Tibial nerve (tissue), 4 donors: ENCODE data around the gene HIVEP2. TPM values are rescaled to one million over a fixed set of nuclear protein-coding genes. Genes with fewer than 3 reads are reported as not detected.

Experiments used
- DNase-seq, 2 donors: peaks; one replicate each; pipeline ENCODE4 v3.0.0-alpha.2; 2019; ENCODE audit warnings: low spot score in 2 of 2
- H3K27ac ChIP-seq, 4 donors: fragments of 200-600 bp; sonication (generic) in 3 of 4; one replicate each; pipeline ENCODE4 v1.5.1; 2017 to 2019; ENCODE audit warnings: mild to moderate bottlenecking in 1 of 4
- H3K27me3 ChIP-seq, 2 donors: fragments of 200-600 bp; sonication (generic) in 1 of 2; one replicate each; pipeline versions ENCODE4 v1.5.1 to v1.6.0; 2017 to 2019
- H3K36me3 ChIP-seq, 3 donors: fragments of 200-600 bp; sonication (generic); one replicate each; pipeline ENCODE4 v1.5.1; 2018 to 2019
- H3K4me1 ChIP-seq, 4 donors: fragments of 200-600 bp; sonication (generic) in 3 of 4; one replicate each; pipeline ENCODE4 v1.5.1; 2017 to 2019
- H3K4me3 ChIP-seq, 4 donors: fragments of 200-600 bp; sonication (generic) in 3 of 4; one replicate each; pipeline ENCODE4 v1.5.1; 2017 to 2019; ENCODE audit warnings: mild to moderate bottlenecking in 1 of 4, moderate library complexity in 1 of 4
- H3K9me3 ChIP-seq, 4 donors: fragments of 200-600 bp; sonication (generic) in 3 of 4; one replicate each; pipeline ENCODE4 v1.5.1; 2017 to 2019
- EP300 ChIP-seq, 2 donors: sonication (generic); formaldehyde crosslinking; IDR thresholded peaks; one replicate each; pipeline ENCODE4 v1.6.1; 2017; ENCODE audit warnings: antibody characterized with exemption in 2 of 2, mild to moderate bottlenecking in 1 of 2
- POLR2A ChIP-seq, 2 donors: fragments of 450-650 bp; IDR thresholded peaks; one replicate each; pipeline ENCODE4 v1.6.1; 2017; ENCODE audit warnings: antibody characterized with exemption in 2 of 2, mild to moderate bottlenecking in 2 of 2, moderate library complexity in 2 of 2
- WGBS, 2 donors: methylation state at CpG; one replicate each; pipeline ENCODE4 v1.1.5; 2018; 5-methylcytosine and 5-hydroxymethylcytosine counted together
- total RNA-seq, 4 donors: library from RNA; depleted of rRNA; stranded (reverse); fragments of >200 nt; gene quantifications; one replicate each; pipeline ENCODE4 v1.1.0, GENCODE V29; 2016
- TF ChIP-seq, protein P1 (sequence below), 5 experiments: fragments of 200-600 bp in 3 of 5; fragments of 450-650 bp in 2 of 5; sonication (generic) in 3 of 5; IDR thresholded peaks; one replicate each; pipeline ENCODE4 v1.5.1; 2016 to 2019; ENCODE audit warnings: antibody characterized with exemption in 5 of 5, mild to moderate bottlenecking in 3 of 5, moderate library complexity in 2 of 5

HIVEP2 gene
- total RNA-seq, 4 donors from 2014 or later: 15.9 to 24.0 (median 19.9) TPM

DNA sequence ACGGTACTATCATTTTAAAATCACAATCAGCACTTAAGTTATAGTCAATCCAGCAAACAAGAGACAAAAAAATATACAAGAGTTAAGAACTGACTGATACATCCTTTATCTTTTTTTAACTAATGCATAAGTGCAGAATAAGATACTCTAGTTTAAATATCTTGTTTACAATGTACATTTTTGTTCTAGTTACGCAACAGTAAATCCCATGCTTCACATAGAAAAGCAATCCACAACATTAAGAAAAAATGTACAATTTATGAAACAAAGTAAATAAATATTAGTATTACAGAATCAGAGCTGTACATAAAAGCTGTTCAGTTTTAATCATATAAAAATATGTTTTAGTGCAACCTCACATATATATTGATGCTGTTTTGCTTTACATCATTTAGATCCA lies 192.6 kb downstream of the HIVEP2 start:
- no peaks in the 10 kb centered on the region for H3K4me1 ChIP-seq
- no peak for DNase-seq
- H3K4me3 ChIP-seq: no peak overlapping the region
- no peaks in the 10 kb centered on the region for H3K9me3 ChIP-seq
- WGBS, 2 donors: 93 to 96% methylated on average over 2 of the region's 2 CpGs
- peaks cover 0 to 36% (median 0%) of the 10 kb centered on the region in 3 donors for H3K36me3 ChIP-seq
- no peak overlapping the region for H3K27ac ChIP-seq
- H3K27me3 ChIP-seq: no peaks in the 10 kb centered on the region
- no peak for TF ChIP-seq EP300 (IDR thresholded peaks at IDR 0.05)
- TF ChIP-seq, protein P1, sequence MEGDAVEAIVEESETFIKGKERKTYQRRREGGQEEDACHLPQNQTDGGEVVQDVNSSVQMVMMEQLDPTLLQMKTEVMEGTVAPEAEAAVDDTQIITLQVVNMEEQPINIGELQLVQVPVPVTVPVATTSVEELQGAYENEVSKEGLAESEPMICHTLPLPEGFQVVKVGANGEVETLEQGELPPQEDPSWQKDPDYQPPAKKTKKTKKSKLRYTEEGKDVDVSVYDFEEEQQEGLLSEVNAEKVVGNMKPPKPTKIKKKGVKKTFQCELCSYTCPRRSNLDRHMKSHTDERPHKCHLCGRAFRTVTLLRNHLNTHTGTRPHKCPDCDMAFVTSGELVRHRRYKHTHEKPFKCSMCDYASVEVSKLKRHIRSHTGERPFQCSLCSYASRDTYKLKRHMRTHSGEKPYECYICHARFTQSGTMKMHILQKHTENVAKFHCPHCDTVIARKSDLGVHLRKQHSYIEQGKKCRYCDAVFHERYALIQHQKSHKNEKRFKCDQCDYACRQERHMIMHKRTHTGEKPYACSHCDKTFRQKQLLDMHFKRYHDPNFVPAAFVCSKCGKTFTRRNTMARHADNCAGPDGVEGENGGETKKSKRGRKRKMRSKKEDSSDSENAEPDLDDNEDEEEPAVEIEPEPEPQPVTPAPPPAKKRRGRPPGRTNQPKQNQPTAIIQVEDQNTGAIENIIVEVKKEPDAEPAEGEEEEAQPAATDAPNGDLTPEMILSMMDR (IDR thresholded peaks at IDR 0.05): no peak
- no peak for TF ChIP-seq POLR2A (IDR thresholded peaks at IDR 0.05)

DNA sequence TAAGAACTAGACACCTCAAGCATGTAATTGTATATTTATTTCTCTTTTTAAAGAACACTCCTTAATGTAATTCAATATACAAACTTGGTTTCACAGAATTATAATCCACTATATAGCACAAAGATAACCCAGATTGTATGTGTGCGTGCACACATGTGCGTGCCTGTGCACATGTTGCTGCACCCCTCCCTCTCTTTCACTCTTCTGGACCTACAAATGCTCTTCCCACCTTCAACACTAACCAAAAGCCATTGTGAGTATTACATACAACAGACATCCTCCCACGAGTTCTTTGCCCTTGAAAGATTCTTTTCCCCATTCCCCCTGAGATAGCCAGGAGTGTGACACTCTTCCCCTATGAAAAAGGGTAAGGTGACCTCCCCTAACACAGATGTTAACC lies 193.5 kb downstream of the HIVEP2 start:
- Histone ChIP-seq H3K27ac (no peak overlapping the region), H3K27me3 (no peaks in the 10 kb centered on the region), H3K9me3 (no peaks in the 10 kb centered on the region), H3K36me3 (peaks cover 0 to 35% (median 0%) of the 10 kb centered on the region in 3 donors), H3K4me1 (no peaks in the 10 kb centered on the region), H3K4me3 (no peak overlapping the region)
- no peak for DNase-seq
- 88 to 90% methylated on average over 3 of the region's 3 CpGs for WGBS, 2 donors
- TF ChIP-seq EP300 (IDR thresholded peaks at IDR 0.05) (no peak), POLR2A (IDR thresholded peaks at IDR 0.05) (no peak)
- TF ChIP-seq, protein P1 (IDR thresholded peaks at IDR 0.05): no peak

DNA sequence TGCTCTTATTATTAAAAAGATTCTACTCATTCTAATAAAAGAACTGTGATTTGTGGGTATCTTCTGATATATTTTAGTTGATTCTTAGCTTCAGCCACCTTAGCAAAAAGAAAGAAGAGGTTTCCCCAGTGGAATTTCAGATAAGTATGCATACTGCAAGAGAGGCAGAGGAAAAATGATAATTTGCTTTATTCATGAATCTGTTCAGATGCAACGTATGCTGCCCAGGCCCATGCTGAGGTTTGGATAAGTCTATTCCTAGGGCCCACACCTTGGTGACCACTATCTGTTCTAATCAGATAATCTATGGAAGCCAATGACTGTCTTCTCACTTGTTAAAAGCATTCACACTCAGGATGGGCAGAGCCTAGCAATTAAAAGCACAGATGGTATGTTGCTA lies 194.0 kb downstream of the HIVEP2 start:
- Histone ChIP-seq H3K9me3 (no peaks in the 10 kb centered on the region), H3K27ac (no peak overlapping the region), H3K4me1 (no peaks in the 10 kb centered on the region), H3K36me3 (peaks cover 0 to 30% (median 0%) of the 10 kb centered on the region in 3 donors), H3K4me3 (no peak overlapping the region), H3K27me3 (no peaks in the 10 kb centered on the region)
- no peak for DNase-seq
- TF ChIP-seq EP300 (IDR thresholded peaks at IDR 0.05) (no peak), POLR2A (IDR thresholded peaks at IDR 0.05) (no peak)
- TF ChIP-seq, protein P1 (IDR thresholded peaks at IDR 0.05): no peak
- 74 to 75% methylated on average over 1 of the region's 1 CpG for WGBS, 2 donors

DNA sequence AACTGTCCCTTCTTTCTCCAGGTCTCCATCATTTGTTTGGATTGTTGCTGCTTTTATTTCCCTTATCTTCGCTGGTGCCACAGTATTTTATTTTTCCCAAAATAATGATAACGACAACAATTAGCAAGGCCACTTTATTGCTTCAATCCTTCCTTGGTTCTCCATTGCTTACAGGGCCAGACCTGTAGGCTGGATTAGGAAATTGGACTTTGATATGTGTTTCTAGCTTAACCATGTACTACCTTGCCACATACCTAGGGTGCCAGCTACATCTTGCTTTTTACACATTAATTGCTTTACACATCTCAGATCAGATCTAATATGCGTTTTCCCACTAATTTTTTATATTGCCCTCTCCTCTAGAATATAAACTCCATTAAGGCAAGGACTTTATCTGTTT lies 195.4 kb downstream of the HIVEP2 start:
- H3K9me3 ChIP-seq: no peaks in the 10 kb centered on the region
- TF ChIP-seq, protein P1 (IDR thresholded peaks at IDR 0.05): no peak
- no peak for TF ChIP-seq POLR2A (IDR thresholded peaks at IDR 0.05)
- no peak for TF ChIP-seq EP300 (IDR thresholded peaks at IDR 0.05)
- H3K27me3 ChIP-seq: no peaks in the 10 kb centered on the region
- H3K4me1 ChIP-seq: no peaks in the 10 kb centered on the region
- H3K27ac ChIP-seq: no peak overlapping the region
- peaks cover 0 to 21% (median 0%) of the 10 kb centered on the region in 3 donors for H3K36me3 ChIP-seq
- 77 to 81% methylated on average over 3 of the region's 3 CpGs for WGBS, 2 donors
- no peak overlapping the region for H3K4me3 ChIP-seq
- no peak for DNase-seq

DNA sequence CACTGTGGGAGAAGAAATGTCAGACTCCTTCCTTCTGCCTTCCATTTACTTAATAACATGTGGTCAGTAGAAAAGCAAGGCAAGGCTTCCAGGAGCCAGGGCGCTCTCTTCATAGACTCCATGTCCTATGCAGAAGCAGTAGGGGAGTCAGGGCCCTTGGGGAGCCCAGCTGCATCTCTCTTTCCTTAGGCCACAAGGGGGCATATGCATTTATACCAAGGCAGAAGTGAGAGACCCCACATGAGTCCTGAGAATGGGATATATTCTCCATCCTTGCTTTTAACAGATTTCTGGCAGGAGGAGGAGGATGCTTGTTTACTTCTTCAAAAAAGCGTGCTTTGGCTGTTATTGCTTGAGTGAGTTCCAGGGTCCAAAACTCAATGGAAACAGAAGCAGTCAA lies 198.5 kb downstream of the HIVEP2 start:
- H3K27me3 ChIP-seq: no peaks in the 10 kb centered on the region
- no peaks in the 10 kb centered on the region for H3K4me1 ChIP-seq
- H3K9me3 ChIP-seq: no peaks in the 10 kb centered on the region
- H3K36me3 ChIP-seq: peaks cover 0 to under 1% (median 0%) of the 10 kb centered on the region in 3 donors
- TF ChIP-seq EP300 (IDR thresholded peaks at IDR 0.05) (no peak), POLR2A (IDR thresholded peaks at IDR 0.05) (no peak)
- TF ChIP-seq, protein P1 (IDR thresholded peaks at IDR 0.05): peak in 4 of 5 experiments; percentile 22 to 33 (median 28)
- DNase-seq: no peak
- 87% methylated on average over 2 of the region's 2 CpGs for WGBS, 2 donors
- no peak overlapping the region for H3K27ac ChIP-seq
- H3K4me3 ChIP-seq: no peak overlapping the region
